Cardiac fibroblast (primary cell): ENCODE measurements around the gene SIK1.

Experiments
- DNase-seq, 2 donors: peaks; one replicate each; pipeline versions ENCODE4 v3.0.0 to v3.0.0-alpha.2; 2010; ENCODE audit warnings: low read depth in 2 of 2
- H3K4me3 ChIP-seq, 2 donors: replicated peaks in 1 of 2; 1 replicate in 1 of 2; 2 replicates in 1 of 2; pipeline ENCODE4 v1.5.1; 2011; ENCODE audit warnings: low read depth in 2 of 2, low read length in 2 of 2, mild to moderate bottlenecking in 2 of 2, moderate library complexity in 1 of 2
- CTCF ChIP-seq: IDR thresholded peaks from one replicate; pipeline ENCODE4 v1.5.1; 2011; ENCODE audit warnings: low read depth, mild to moderate bottlenecking, low read length, inconsistent platforms

The SIK1 gene

GRCh38 chr21:43371786-43372185 is 55.1 kb downstream of the SIK1 start:
- no peak for DNase-seq
- no peak overlapping the region for H3K4me3 ChIP-seq
- TF ChIP-seq CTCF = no peak

DNA sequence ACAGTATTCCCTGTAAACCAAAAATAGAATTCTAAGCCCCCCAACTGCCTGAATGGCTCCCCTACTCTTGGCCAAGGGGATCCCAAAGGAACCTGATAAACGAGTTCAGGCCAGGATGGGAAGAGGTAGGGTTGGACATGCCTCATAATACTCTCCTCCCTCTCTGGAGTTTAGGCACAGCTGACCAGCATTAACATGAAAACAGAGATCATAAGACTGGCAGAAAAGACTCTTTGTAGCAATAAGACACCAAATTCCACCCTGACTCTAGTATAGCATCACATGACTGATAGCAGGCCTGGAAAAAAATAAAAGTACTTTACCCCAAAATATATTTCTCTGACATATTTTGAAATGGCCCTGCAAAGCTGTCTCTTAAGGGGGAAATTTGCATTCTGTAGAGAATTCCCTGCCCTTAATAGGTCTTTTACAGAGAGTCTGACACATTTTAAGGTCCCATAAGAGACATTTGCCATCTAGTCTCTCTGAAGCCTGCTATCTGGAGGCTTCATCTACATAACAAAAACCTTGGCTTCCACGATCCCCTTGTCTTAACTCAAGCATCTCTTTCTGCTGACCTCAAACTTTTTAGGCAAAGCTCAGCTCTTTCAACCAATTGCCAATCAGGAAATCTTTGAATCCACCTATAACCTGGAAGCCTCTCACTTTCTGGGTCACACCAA is 55.9 kb downstream of the SIK1 start:
- TF ChIP-seq CTCF = no peak
- no peak overlapping the region for H3K4me3 ChIP-seq
- DNase-seq = no peak

- TF ChIP-seq CTCF = no peak
- H3K4me3 ChIP-seq = no peak overlapping the region
These were observed 56.8 kb downstream of the SIK1 start for GRCh38 chr21:43370091-43370658.

GRCh38 chr21:43369596-43370090 is 57.3 kb downstream of the SIK1 start:
- H3K4me3 ChIP-seq = no peak overlapping the region
- no peak for TF ChIP-seq CTCF
- no peak for DNase-seq

More at GRCh38 chr21:43370091-43370658, 56.8 kb downstream of the SIK1 start:
- DNase-seq = peak; percentile 9 to 16

GRCh38 chr21:43369124-43369523 is 57.8 kb downstream of the SIK1 start:
- H3K4me3 ChIP-seq = no peak overlapping the region
- DNase-seq = peak; percentile 30 to 55
- TF ChIP-seq CTCF = no peak

DNA sequence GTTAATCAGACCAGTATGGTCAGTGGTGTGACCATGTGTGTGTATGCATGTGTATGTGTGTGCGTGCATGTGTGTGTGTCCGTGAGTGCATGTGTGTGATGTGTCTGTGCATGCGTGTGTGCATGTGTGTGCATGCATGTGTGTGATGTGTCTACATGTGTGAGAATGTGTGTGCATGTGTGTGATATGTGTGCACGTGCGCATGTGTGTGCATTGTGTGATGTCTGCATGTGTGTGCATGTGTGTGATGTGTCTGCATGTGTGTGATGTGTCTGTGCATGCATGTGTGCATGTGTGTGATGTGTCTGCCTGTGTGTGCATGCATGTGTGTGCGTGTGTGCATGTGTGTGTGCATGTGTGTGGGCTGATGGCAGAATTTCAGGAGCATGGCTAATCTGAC is 58.2 kb downstream of the SIK1 start:
- no peak for TF ChIP-seq CTCF
- no peak for DNase-seq
- no peak overlapping the region for H3K4me3 ChIP-seq
